MCF 10A (cell line): Measurements from ENCODE around the gene GCC2. TPM values are rescaled to one million over a fixed set of nuclear protein-coding genes. Genes with fewer than 3 reads are reported as not detected.

Experiments
- Bru-seq: library from RNA; stranded (reverse); fragments of 400-500 nt; gene quantifications from one replicate; lab custom pipeline; 2021; lab: Mats Ljungman, UMichigan
- BruChase-seq, 2 experiments: library from RNA; stranded (reverse); fragments of 400-500 nt; gene quantifications; one replicate each; lab custom pipeline; 2021; lab: Mats Ljungman, UMichigan
- BruUV-seq: library from RNA; stranded (reverse); fragments of 400-500 nt; replicated peaks from 2 replicates; lab custom pipeline; 2021; lab: Mats Ljungman, UMichigan
- CTCF ChIA-PET: fragments of 300-600 bp; sonication (Branson Sonifier 250); formaldehyde crosslinking; extraction: SDS; loops from one replicate; lab custom pipeline; 2021; ENCODE audit warnings: antibody characterized with exemption, inconsistent platforms; lab: Yijun Ruan, JAX
- POLR2A ChIA-PET: fragments of 300-600, 350-650 bp; sonication (Branson Sonifier 250); formaldehyde crosslinking; extraction: SDS; loops from one replicate; lab custom pipeline; 2020; ENCODE audit warnings: antibody characterized with exemption, inconsistent platforms; lab: Yijun Ruan, JAX
- DNase-seq: peaks from one replicate; pipeline ENCODE4 v3.0.0-alpha.2; 2018; ENCODE audit not compliant: unreplicated experiment
- H3K27ac Mint-ChIP-seq: one replicate; pipeline ENCODE4 v1.8.0; 2022; ENCODE audit warnings: mild to moderate bottlenecking, low read depth, mixed read lengths; ENCODE audit not compliant: unreplicated experiment
- H3K27me3 Mint-ChIP-seq: one replicate; pipeline ENCODE4 v1.8.0; 2022; ENCODE audit warnings: mixed read lengths; ENCODE audit not compliant: insufficient read depth, unreplicated experiment
- H3K36me3 Mint-ChIP-seq: one replicate; pipeline ENCODE4 v1.8.0; 2022; ENCODE audit warnings: mild to moderate bottlenecking, moderate library complexity, mixed read lengths; ENCODE audit not compliant: insufficient read depth, unreplicated experiment
- H3K4me1 Mint-ChIP-seq: one replicate; pipeline ENCODE4 v1.8.0; 2022; ENCODE audit warnings: mixed read lengths; ENCODE audit not compliant: insufficient read depth, unreplicated experiment
- H3K4me3 Mint-ChIP-seq: one replicate; pipeline ENCODE4 v1.8.0; 2022; ENCODE audit warnings: mild to moderate bottlenecking, moderate library complexity, mixed read lengths; ENCODE audit not compliant: unreplicated experiment
- H3K9me3 Mint-ChIP-seq: one replicate; pipeline ENCODE4 v1.8.0; 2022; ENCODE audit warnings: mixed read lengths; ENCODE audit not compliant: unreplicated experiment
- CTCF ChIP-seq: fragments of 200-600 bp; IDR thresholded peaks from one replicate; pipeline ENCODE4 v1.8.0; 2022; ENCODE audit warnings: antibody characterized with exemption, mild to moderate bottlenecking; ENCODE audit not compliant: unreplicated experiment
- intact Hi-C: fragments of 100-400 bp; cut with micrococcal nuclease; formaldehyde crosslinking; loops from 2 replicates; pipeline ENCODE4 v1.14.1; 2022
- long read RNA-seq: library from polyadenylated mRNA; stranded (forward); transcript quantifications from one replicate; pipeline ENCODE4 v2.0.0, GENCODE V29; 2022
- total RNA-seq: library from RNA; stranded (reverse); gene quantifications from 2 replicates; pipeline ENCODE4 v1.2.3, GENCODE V29; 2022

GCC2 gene, protein sequence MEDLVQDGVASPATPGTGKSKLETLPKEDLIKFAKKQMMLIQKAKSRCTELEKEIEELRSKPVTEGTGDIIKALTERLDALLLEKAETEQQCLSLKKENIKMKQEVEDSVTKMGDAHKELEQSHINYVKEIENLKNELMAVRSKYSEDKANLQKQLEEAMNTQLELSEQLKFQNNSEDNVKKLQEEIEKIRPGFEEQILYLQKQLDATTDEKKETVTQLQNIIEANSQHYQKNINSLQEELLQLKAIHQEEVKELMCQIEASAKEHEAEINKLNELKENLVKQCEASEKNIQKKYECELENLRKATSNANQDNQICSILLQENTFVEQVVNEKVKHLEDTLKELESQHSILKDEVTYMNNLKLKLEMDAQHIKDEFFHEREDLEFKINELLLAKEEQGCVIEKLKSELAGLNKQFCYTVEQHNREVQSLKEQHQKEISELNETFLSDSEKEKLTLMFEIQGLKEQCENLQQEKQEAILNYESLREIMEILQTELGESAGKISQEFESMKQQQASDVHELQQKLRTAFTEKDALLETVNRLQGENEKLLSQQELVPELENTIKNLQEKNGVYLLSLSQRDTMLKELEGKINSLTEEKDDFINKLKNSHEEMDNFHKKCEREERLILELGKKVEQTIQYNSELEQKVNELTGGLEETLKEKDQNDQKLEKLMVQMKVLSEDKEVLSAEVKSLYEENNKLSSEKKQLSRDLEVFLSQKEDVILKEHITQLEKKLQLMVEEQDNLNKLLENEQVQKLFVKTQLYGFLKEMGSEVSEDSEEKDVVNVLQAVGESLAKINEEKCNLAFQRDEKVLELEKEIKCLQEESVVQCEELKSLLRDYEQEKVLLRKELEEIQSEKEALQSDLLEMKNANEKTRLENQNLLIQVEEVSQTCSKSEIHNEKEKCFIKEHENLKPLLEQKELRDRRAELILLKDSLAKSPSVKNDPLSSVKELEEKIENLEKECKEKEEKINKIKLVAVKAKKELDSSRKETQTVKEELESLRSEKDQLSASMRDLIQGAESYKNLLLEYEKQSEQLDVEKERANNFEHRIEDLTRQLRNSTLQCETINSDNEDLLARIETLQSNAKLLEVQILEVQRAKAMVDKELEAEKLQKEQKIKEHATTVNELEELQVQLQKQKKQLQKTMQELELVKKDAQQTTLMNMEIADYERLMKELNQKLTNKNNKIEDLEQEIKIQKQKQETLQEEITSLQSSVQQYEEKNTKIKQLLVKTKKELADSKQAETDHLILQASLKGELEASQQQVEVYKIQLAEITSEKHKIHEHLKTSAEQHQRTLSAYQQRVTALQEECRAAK (N-terminal part only)
- total RNA-seq = 29.8 and 39.7 TPM in 2 replicates
- percentile 87 among the genes with signal in this experiment for Bru-seq, nascent RNA
- BruChase-seq, experiment 1, labeled RNA remaining after a 6-hour chase = percentile 87 among the genes with signal in this experiment
- percentile 89 among the genes with signal in this experiment for BruChase-seq, experiment 2, labeled RNA remaining after a 2-hour chase
- long read RNA-seq, full-length matches to known transcripts = 13 of 31 reads
- long read RNA-seq, partial matches to known transcripts = 10 of 31 reads
- long read RNA-seq, other reads (novel, unspliced or antisense) = 8 of 31 reads

GRCh38 chr2:108448678-108449409 is at the start of gene GCC2:
Gene GCC2 (plus strand): TSS chr2:108449206. CDS start chr2:108449275, 69 bp downstream.
- intact Hi-C loops = loop anchor here (1.0 kb wide), 3 partner anchors 36 to 99 kb away; no protein-coding TSS in a partner anchor
- H3K4me3 Mint-ChIP-seq = peak within 1 kb of the TSS; percentile 93
- H3K36me3 Mint-ChIP-seq = peaks cover 40% of the 10 kb centered on the region
- CTCF ChIA-PET = interaction anchor here (0.7 to 2.2 kb wide), 11 partner anchors 17 to 296 kb away, joined by 3 to 12 read pairs (median 4); no protein-coding TSS in a partner anchor
- no peak for TF ChIP-seq CTCF
- POLR2A ChIA-PET = interaction anchor here (0.6 to 4.3 kb wide), 31 partner anchors 9 to 146 kb away, joined by 3 to 59 read pairs (median 4); partner anchors contain the start of gene LIMS1
- TSS peak; percentile 84 for BruUV-seq
- H3K27me3 Mint-ChIP-seq = no peaks in the 10 kb centered on the region
- peak within 1 kb of the TSS; percentile 99 for H3K27ac Mint-ChIP-seq
- no peaks in the 10 kb centered on the region for H3K9me3 Mint-ChIP-seq
- peaks cover 11% of the 10 kb centered on the region for H3K4me1 Mint-ChIP-seq
- DNase-seq = peak; percentile 91

DNA sequence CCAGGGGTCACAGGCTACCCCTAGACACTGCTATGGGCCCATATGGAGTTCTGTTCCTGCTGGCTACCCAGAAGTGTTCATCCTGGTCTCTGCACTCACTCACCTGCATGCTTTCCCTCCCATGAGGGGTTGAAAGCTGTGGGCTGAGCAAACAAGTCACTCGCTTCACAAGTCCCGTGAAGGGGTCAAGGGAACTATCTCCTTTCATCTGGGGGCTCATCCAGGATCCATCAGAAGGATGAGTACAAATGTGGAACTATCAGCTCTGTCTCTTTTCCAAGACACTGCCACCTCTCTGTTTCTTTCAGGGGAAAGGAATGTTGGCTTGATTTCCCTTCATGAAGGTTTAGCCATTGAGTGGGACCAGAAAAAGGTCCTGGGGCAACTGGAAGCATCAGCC is 49.5 kb upstream of the GCC2 start:
- H3K9me3 Mint-ChIP-seq = peaks cover under 1% of the 10 kb centered on the region
- no peaks in the 10 kb centered on the region for H3K27me3 Mint-ChIP-seq
- ChIA-PET CTCF (interaction anchor here (0.6 to 2.1 kb wide), 5 partner anchors 11 to 466 kb away, joined by 3 to 5 read pairs (median 4); partner anchors contain the start of gene GCC2), POLR2A (interaction anchor here (1.1 kb wide), 1 partner anchor 49 kb away, joined by 4 read pairs; the partner anchor contains the start of gene GCC2)
- no peak overlapping the region for H3K27ac Mint-ChIP-seq
- peaks cover 7% of the 10 kb centered on the region for H3K4me1 Mint-ChIP-seq
- TF ChIP-seq CTCF = no peak
- H3K4me3 Mint-ChIP-seq = no peak overlapping the region
- no TSS peak for BruUV-seq
- H3K36me3 Mint-ChIP-seq = no peaks in the 10 kb centered on the region
- no peak for DNase-seq
- intact Hi-C loops = no loop called here

DNA sequence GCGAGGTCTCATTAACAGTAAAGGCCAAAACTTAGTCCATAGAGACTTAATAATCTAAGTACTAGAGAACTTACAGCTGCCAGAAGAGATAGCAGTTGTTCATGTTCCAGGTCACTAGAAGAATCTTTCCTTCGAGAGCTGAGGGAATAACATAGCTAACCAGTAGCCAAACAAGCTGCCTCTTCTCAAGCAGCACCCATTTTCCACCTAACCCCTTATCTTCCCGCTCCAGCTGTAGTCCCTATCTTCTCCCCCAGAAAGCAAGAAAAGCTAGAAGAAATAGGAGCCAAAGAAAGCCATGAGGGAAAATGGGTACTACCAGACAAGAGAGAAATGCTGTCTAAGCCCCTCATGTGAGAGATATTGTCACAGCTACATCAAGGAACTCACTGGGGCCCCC is 47.2 kb upstream of the GCC2 start:
- H3K27ac Mint-ChIP-seq = no peak overlapping the region
- POLR2A ChIA-PET = interaction anchor here (2.0 to 3.2 kb wide), 2 partner anchors 11 to 47 kb away, joined by 4 to 11 read pairs; partner anchors contain the start of gene GCC2
- peaks cover 18% of the 10 kb centered on the region for H3K9me3 Mint-ChIP-seq
- no peak for TF ChIP-seq CTCF
- no TSS peak for BruUV-seq
- CTCF ChIA-PET = interaction anchor here (0.5 to 1.6 kb wide), 4 partner anchors 11 to 235 kb away, joined by 4 to 5 read pairs (median 4); no protein-coding TSS in a partner anchor
- H3K27me3 Mint-ChIP-seq = no peaks in the 10 kb centered on the region
- no peak for DNase-seq
- H3K36me3 Mint-ChIP-seq = no peaks in the 10 kb centered on the region
- intact Hi-C loops = no loop called here
- H3K4me1 Mint-ChIP-seq = peaks cover 9% of the 10 kb centered on the region
- no peak overlapping the region for H3K4me3 Mint-ChIP-seq
